Vein endothelial cell (primary cell): ENCODE data around the gene BRD4. TPM values are rescaled to one million over a fixed set of nuclear protein-coding genes. Genes with fewer than 3 reads are reported as not detected.

Experiments used
- small RNA-seq: library from RNA; depleted of rRNA; stranded (forward); fragments of <200 nt; gene quantifications from one replicate; pipeline ENCODE3, GENCODE V24; 2012
- total RNA-seq: library from RNA; depleted of rRNA; stranded (reverse); fragments of >200 nt; gene quantifications from 2 replicates; pipeline ENCODE4 v1.2.3, GENCODE V29; 2012

BRD4 gene
- 26.1 and 30.4 TPM in 2 replicates for total RNA-seq

DNA sequence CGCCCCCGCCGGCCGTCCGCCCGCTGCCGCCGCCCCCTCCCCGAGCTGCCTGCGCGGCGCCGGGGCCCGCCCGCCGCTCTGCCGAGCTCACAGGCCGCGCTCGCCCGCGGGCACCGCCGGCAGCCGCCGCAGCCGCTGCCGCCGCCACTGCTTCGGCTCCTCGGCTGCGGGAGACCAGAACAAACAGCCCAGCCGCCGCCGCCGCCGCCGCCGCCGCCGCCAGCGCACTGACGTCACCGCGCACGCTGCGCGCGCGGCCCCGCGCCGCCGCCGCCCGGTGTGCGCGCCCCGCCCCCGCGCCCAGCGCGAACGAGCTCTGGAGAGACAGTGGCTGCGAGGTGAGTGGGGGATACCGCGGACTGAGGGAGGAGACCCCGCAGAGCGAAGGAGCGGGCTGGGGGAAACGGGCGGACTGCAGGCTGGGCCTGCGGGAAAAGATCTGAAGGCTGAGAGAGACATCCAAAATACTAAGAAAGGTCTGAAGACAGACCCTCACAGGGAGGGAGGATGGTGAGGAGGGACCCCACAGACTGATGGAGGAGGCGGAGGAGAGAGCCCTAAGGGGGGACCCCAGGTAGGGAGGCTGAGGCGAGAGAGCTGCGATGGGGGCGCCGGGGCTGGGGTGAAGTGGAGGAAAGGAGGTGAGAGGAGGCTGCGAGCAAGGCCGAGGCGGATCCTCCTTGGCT lies at the start of gene BRD4:
TSS of gene BRD4 (minus strand) at position 229 of the 686 bp plus-strand sequence. CDS start 59,440 bp downstream, outside the sequence.

GRCh38 chr19:15379083-15379998 lies 47.0 kb upstream of the BRD4 start, which contains the start of gene AKAP8:
AKAP8 (minus strand) TSS chr19:15379787; CDS start chr19:15379731, 56 bp downstream.

DNA sequence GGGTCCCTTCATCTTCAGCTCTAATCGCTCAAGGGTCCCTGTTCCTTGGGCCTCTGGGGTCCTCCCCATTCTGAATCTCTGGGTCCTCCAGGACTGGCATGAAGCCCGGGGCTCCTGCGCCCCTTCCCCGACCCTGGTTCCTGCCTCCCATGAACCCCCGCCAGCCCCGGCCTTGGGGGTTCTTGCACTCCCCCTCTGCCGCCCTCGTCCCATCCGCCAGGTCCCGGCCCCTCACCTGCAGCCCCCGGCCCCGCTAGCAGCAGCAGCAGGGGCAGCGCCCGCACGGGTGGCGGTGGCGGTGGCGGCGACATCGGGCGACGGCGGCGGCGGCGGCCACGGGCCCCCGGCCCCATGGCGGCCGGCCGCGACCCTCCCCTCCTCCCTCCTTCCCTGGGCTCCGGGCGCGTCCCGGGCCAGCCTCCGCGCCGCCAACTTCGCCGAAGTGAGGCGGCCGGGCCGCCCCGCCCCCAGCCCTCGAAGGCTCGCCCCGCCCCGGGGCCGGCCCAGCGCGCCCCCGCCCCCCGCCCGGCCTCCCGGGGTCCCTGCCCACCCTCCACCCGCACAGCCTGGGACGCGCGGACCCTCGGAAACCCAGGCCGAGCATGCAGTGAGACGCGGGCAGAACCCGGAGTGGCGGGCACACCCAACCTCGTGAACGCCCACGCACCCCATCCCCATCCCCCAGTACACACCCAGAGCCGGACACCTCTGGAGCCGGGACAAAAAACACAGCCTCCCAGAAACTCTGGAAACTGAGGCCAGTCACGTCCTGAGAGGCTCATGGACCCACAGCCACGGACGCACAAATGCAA lies 131.6 kb downstream of the BRD4 start, which contains the start of gene NOTCH3:
TSS of gene NOTCH3 (minus strand) at position 443 of the 812 bp plus-strand sequence. CDS start at position 353, 90 bp downstream.

Small RNA genes lying within 50 kb of the gene (small RNA-seq; reads per million reads assigned to genes)
- gene AC005776.1 = not detected

Other genes starting within 250 kb of the BRD4 start
- gene SYDE1, start 225.1 kb downstream of the BRD4 start, total RNA-seq = 24.4 and 25.8 TPM in 2 replicates
- gene NOTCH3, start 131.5 kb downstream of the BRD4 start, total RNA-seq = 1.9 and 2.0 TPM in 2 replicates
- 0.29 TPM in 1 of 2 replicates, not detected in the other for gene EPHX3, start 100.1 kb downstream of the BRD4 start, total RNA-seq
- 28.4 and 29.1 TPM in 2 replicates for gene AKAP8, start 47.2 kb upstream of the BRD4 start, total RNA-seq
- gene AKAP8L, start 86.4 kb upstream of the BRD4 start, total RNA-seq = 67.3 and 70.9 TPM in 2 replicates
- 13.3 and 19.9 TPM in 2 replicates for gene WIZ, start 117.4 kb upstream of the BRD4 start, total RNA-seq
- gene RASAL3, start 132.0 kb upstream of the BRD4 start, total RNA-seq = 21.1 and 38.5 TPM in 2 replicates
- gene PGLYRP2, start 147.0 kb upstream of the BRD4 start, total RNA-seq = under 0.01 TPM in 1 of 2 replicates, not detected in the other
- not detected in 2 replicates for gene CYP4F22, start 176.0 kb upstream of the BRD4 start, total RNA-seq